ENCODE data around the gene HOXA5. TPM values are rescaled to one million over a fixed set of nuclear protein-coding genes. Genes with fewer than 3 reads are reported as not detected.

The HOXA5 gene
- polyA plus RNA-seq, 1 donor: 76.0 TPM

DNA sequence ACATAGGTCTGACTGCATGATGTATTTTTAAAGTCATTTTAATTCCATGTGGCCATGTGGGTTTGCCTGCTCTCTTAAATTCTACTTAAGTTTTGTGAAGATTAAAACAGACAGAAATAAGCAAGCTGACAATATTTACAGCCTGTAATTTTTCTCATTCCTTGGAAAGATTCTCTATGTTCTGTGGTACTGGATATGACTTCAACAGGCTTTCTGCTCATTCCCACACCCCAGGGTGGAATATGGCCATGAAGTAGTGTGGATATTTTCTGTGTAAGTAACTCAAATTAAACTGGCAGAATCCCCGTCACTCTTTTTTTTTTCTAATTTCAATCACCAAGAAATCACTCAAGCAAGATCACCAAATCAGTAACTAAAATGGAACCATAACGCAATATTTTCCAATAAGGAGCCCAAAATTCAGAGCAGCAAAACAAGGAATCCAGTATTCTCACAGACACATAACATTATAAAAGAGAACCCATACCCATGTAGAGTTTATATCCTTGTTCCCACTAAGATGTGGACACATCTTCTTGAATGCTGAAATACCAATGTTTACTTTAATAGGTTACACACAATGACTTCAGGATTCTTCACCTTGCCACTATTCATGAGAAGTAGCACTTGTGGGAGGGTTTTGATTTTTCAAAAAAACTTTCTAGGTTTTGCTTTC, 5.7 kb downstream of the HOXA5 start:
- no peak for DNase-seq

DNA sequence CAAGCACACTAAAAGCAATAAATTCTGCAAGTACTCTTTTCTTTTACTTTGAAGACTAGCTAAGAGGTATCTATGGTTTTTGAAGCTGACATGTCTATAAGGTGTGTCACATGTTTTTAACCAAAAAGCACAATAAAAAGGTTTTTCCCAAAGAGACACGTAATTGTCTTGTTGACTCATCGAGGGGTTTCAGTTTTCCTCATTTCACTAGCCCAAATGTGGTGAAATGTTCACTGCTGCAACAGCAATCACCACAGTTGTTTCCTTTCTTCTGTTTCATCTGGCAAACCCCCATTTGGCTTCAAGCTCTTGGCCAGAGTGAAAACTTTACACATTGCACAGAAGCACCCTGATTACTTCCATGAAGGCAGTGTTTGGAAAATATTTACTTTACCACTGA, 9.1 kb downstream of the HOXA5 start:
- no peak for DNase-seq

DNA sequence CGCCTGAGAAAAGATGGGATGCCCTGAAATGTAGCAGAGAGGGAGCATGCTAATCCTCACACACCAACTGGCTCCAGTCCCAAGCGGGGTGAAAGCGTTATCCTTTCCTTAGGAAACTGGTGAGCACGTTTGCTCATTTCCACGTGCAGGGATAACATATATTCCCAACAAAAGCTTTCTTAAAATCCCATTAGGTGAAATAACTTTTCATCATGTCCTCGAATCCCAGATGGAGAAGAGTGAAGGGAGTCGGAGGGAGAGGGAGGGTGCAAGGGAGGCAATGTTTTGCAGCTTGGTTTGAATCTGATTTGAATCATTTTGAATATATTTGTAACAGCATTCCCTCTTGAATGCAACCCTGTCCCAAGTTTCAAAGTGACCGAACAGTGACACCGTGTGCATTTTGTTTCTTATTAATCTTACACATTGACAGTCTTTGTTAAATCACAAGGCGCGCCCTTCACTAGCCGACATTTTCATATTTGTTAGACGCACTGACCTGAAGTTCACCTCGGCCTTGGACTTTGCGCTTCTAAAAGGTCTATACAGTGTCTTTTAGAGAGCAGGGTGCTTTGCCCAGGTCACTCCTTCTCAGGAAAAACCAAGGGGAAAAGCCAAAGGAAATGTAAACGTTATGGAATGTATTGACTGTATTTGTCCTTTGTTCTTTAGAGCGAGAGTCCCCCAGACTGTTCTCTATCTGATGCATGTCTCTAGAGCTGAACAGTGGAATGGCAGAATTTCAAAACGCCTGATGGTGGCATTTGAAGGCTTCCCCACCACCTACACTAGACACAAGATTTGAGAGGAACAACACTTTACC, 9.9 kb downstream of the HOXA5 start:
- DNase-seq: no peak

DNA sequence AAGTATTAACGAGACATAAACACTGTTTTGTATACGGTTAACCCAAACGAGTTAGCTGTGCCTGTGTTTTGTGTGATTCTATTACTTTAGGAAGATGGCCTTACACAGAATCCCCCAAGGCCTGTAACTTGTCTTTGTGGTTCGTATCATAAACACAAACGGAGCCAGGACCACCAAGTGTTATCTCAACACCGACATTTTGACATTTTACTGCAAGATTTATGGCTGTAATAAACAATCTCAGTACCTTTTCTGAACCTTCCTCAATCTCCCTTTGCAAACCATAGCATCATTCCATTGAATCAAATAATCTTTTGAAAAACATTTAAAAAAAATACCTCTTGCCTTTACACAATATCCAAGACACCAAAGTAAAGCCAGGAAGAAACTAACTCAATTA, 10.5 kb downstream of the HOXA5 start:
- DNase-seq: no peak

- no peak for DNase-seq
Observed at GRCh38 chr7:27132214-27132613, 11.3 kb downstream of the HOXA5 start.

GRCh38 chr7:27131390-27131819, 12.1 kb downstream of the HOXA5 start:
- no peak for DNase-seq

- DNase-seq: no peak
Observed at GRCh38 chr7:27130540-27131389, 12.7 kb downstream of the HOXA5 start, which contains the start of gene HOXA4. TSS of gene HOXA4 (minus strand) at chr7:27130757. CDS start at chr7:27130733, 24 bp downstream.

- DNase-seq: no peak
Observed at GRCh38 chr7:27129729-27130539, 13.5 kb downstream of the HOXA5 start.

GRCh38 chr7:27128776-27129728, 14.4 kb downstream of the HOXA5 start:
- no peak for DNase-seq

GRCh38 chr7:27128034-27128433, 15.4 kb downstream of the HOXA5 start:
- DNase-seq: no peak

DNA sequence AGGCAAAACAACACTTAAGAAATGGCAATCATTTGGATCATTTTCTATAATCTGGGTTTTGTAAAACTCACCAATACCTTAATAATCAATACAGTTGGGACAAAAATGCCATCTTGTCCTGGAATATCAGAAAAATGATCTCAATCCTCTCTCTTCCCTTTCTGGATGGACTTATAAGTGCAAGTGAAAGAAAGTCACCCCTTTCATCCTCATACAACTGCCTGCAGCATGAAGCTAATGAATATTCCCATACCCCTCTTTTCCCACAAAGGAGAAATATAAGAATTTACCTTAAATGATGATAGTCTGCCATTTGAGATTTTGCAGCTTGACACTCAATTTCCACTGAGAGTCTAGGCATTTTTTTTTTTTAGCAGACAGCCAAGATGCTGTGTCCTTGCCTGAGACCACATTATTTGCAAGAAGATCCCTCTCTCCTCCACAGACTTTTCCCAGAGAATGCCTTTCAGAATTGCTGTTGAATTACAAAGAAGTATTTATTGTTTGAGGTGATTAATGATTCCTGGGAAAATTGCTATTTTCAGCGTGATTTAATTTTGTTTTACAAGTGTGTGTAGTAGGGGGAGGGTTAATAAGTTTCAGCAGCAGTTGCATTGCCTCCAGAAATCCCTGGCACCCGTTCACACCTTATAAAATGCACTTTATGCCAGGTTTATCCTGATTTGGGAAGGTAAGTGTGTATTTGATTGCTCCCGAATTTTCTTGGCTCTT, 16.7 kb downstream of the HOXA5 start:
- no peak for DNase-seq

GRCh38 chr7:27125986-27126394, 17.5 kb downstream of the HOXA5 start:
- no peak for DNase-seq

- DNase-seq: no peak
Observed at GRCh38 chr7:27124902-27125689, 18.4 kb downstream of the HOXA5 start.

DNA sequence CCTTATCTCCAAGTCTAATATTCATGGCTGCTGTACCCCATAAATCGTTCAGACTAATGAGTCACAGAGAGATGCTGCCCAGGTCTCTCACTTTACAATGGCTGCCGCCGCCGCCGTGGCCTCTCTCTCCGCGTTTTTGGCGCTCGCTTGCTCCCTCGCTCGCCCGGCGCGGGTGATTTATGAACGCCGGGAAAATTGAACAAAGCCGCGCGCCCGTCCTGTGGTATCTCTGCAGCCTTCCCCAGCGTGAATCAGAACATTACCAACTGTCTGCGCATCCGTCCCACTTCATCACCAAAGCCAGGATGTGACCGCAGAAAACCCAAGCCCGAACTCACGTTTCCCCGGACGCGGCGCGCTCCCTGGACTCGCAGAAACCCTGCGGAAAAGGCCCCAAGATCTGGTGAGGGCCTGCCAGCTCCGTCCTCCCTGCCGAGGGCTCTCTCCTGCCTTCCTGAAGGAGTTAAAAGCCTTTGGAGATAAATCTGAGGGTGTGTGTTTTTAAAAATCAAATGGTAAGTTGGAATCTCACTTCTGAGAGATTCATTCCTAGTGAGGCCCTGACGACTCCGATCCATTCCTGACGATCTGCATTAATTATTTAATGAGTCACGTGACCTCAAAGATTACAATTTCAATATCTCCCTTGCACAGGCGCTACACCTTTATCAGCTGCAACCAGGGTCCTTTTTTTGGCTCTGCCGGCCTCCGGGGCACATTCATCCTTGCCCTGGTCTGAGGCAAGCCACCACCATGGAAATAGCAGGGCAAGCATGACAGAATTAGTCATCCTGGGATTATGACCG, 19.2 kb downstream of the HOXA5 start:
- DNase-seq: no peak

DNA sequence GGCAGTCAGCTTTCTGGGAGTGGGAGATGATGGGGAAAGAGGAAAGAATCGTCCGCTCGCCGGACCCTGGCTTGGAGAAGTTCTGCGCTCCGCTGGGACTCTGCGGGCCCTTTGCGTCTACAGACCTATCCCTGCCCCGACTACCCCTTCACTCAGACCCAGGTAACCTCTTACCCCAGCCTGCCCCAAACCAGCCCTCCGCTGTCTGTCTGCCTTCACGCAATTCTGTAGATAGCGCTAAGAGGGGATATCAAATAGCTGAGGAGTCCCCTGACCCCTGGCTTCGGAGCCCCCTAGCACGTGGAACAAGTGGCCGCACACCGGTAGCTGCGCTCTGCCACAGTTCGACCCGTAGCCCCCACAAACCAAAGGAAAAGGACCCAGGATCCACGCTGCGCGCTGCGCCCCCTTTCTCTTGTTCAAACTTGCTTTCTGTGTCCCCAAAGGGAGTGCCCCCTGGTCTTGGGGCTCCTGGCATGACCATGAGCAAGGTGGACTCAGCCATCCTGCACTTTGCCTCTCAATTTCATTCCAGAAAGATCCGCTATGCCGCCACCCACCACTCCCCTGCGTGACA, 19.9 kb downstream of the HOXA5 start:
- no peak for DNase-seq

- DNase-seq: no peak
Observed at GRCh38 chr7:27123007-27123476, 20.4 kb downstream of the HOXA5 start.

Measured in left kidney (tissue), 2 donors.